ENCODE results near the gene WDR70. TPM values are rescaled to one million over a fixed set of nuclear protein-coding genes. Genes with fewer than 3 reads are reported as not detected.
"Not testable (repeated sequence)": the region's sequence is repeated elsewhere in the genome, so short reads cannot be mapped to it uniquely, and the experiment has no call there.

Gene WDR70
- total RNA-seq, 2 donors from 2014 or later: 18.0 to 25.3 TPM

DNA sequence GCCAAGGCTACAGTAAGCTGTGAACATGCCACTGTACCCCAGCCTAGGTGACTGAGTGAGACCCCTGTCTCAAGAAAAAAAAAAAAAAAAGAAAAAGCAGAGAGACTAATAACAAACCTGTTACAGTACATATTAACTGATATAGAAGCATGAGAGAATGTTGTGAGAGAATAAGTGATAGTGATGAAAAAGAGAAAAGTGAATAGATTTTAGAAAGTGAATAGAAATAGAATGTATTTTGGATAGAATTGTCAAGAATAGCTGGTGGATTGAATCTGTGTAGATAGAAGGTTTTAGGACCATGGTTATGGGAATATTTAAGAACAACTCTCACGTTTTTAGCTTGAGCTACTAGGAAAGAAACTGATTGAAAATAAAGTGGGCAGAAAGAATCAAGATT lies 135.8 kb downstream of the WDR70 start:
- Histone ChIP-seq H3K27ac (no peak overlapping the region), H3K27me3 (replicated peaks; ENCODE audit: insufficient read depth) (no peaks in the 10 kb centered on the region), H3K9me3 (no peaks in the 10 kb centered on the region), H3K4me1 (ENCODE audit: control insufficient read depth in 1 of 2, low read depth in 2 of 2) (no peaks in the 10 kb centered on the region), H3K36me3 (peaks cover 9% of the 10 kb centered on the region), H3K4me3 (no peak overlapping the region)
- DNase-seq (ENCODE audit: low spot score) (no peak), ATAC-seq (ENCODE audit: insufficient number of reproducible peaks, low FRiP score, low read depth) (no peak)
- no peak for TF ChIP-seq CTCF (IDR thresholded peaks at IDR 0.05)

GRCh38 chr5:37517686-37518085 lies 138.6 kb downstream of the WDR70 start:
- no peak overlapping the region for H3K4me3 ChIP-seq
- no peak for TF ChIP-seq CTCF (IDR thresholded peaks at IDR 0.05)
- DNase-seq (ENCODE audit: low spot score): no peak
- H3K9me3 ChIP-seq: no peaks in the 10 kb centered on the region
- H3K27me3 ChIP-seq (replicated peaks; ENCODE audit: insufficient read depth): no peaks in the 10 kb centered on the region
- H3K36me3 ChIP-seq: peaks cover 9% of the 10 kb centered on the region
- ATAC-seq (ENCODE audit: insufficient number of reproducible peaks, low FRiP score, low read depth): no peak
- H3K27ac ChIP-seq: no peak overlapping the region
- no peaks in the 10 kb centered on the region for H3K4me1 ChIP-seq (ENCODE audit: control insufficient read depth in 1 of 2, low read depth in 2 of 2)

- H3K27me3 ChIP-seq (replicated peaks; ENCODE audit: insufficient read depth); DNase-seq (ENCODE audit: low spot score); H3K9me3 ChIP-seq; H3K4me1 ChIP-seq (ENCODE audit: control insufficient read depth in 1 of 2, low read depth in 2 of 2); ATAC-seq (ENCODE audit: insufficient number of reproducible peaks, low FRiP score, low read depth); H3K4me3 ChIP-seq; H3K27ac ChIP-seq: not testable (repeated sequence)
- H3K36me3 ChIP-seq: peaks cover 12% of the 10 kb centered on the region
Measured at GRCh38 chr5:37518356-37518755, 139.2 kb downstream of the WDR70 start.

DNA sequence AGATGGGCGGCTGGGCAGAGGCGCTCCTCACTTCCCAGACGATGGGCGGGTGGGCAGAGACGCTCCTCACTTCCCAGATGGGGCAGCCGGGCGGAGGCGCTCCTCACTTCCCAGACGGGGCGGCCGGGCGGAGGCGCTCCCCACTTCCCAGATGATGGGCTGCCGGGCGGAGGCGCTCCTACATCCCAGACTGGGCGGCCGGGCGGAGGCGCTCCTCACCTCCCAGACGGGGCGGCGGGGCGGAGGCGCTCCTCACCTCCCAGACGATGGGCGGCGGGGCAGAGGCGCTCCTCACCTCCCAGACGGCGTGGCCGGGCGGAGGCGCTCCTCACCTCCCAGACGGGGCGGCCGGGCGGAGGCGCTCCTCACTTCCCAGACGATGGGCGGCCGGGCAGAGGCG lies 140.2 kb downstream of the WDR70 start:
- Histone ChIP-seq H3K4me3 (no peak overlapping the region), H3K27ac (no peak overlapping the region), H3K4me1 (ENCODE audit: control insufficient read depth in 1 of 2, low read depth in 2 of 2) (no peaks in the 10 kb centered on the region), H3K36me3 (peaks cover 12% of the 10 kb centered on the region), H3K27me3 (replicated peaks; ENCODE audit: insufficient read depth) (no peaks in the 10 kb centered on the region), H3K9me3 (no peaks in the 10 kb centered on the region)
- TF ChIP-seq CTCF (IDR thresholded peaks at IDR 0.05): no peak
- no peak for DNase-seq (ENCODE audit: low spot score)
- no peak for ATAC-seq (ENCODE audit: insufficient number of reproducible peaks, low FRiP score, low read depth)

DNA sequence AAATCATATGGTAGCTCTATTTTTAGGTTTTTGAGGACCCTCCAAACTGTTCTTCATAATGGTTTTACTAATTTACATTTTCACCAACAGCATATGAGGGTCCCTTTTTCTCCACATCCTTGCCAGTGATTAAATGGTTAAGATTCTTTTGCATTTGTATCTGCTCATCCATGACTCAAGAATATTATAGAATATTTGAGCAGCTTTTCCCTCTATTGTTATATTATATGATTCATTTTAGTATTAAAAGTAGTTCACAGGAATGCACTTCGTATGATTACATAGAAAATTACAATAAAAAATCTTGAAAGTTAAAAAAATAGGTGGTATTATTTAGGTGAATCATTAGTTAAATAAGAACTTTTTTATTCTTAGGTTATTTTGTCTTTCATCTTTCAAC lies 140.7 kb downstream of the WDR70 start:
- H3K27ac ChIP-seq: no peak overlapping the region
- H3K4me1 ChIP-seq (ENCODE audit: control insufficient read depth in 1 of 2, low read depth in 2 of 2): no peaks in the 10 kb centered on the region
- TF ChIP-seq CTCF (IDR thresholded peaks at IDR 0.05): no peak
- H3K4me3 ChIP-seq: no peak overlapping the region
- no peaks in the 10 kb centered on the region for H3K27me3 ChIP-seq (replicated peaks; ENCODE audit: insufficient read depth)
- ATAC-seq (ENCODE audit: insufficient number of reproducible peaks, low FRiP score, low read depth): no peak
- H3K36me3 ChIP-seq: peaks cover 12% of the 10 kb centered on the region
- DNase-seq (ENCODE audit: low spot score): no peak
- no peaks in the 10 kb centered on the region for H3K9me3 ChIP-seq

- Histone ChIP-seq H3K4me1 (ENCODE audit: control insufficient read depth in 1 of 2, low read depth in 2 of 2) (no peaks in the 10 kb centered on the region), H3K36me3 (peaks cover 12% of the 10 kb centered on the region), H3K9me3 (no peaks in the 10 kb centered on the region), H3K27ac (no peak overlapping the region), H3K4me3 (no peak overlapping the region), H3K27me3 (replicated peaks; ENCODE audit: insufficient read depth) (no peaks in the 10 kb centered on the region)
- ATAC-seq (ENCODE audit: insufficient number of reproducible peaks, low FRiP score, low read depth) (no peak), DNase-seq (ENCODE audit: low spot score) (no peak)
- no peak for TF ChIP-seq CTCF (IDR thresholded peaks at IDR 0.05)
Measured at GRCh38 chr5:37520811-37521210, 141.7 kb downstream of the WDR70 start.

Data from thoracic aorta (tissue), 2 donors.